Dendritic cell treated with granulocyte-macrophage colony-stimulating factor and Interleukin-4, amounts not matched to agents 40 ng/mL and 50 ng/mL, for 4 days (primary cell): ENCODE data around the gene RAPGEF3.

Source experiments
- H3K27ac Mint-ChIP-seq: one replicate; pipeline ENCODE4 v1.8.0; 2022; ENCODE audit warnings: mild to moderate bottlenecking, mixed read lengths
- H3K27me3 Mint-ChIP-seq: one replicate; pipeline ENCODE4 v1.8.0; 2022; ENCODE audit warnings: mild to moderate bottlenecking, mixed read lengths
- H3K36me3 Mint-ChIP-seq: one replicate; pipeline ENCODE4 v1.8.0; 2022; ENCODE audit warnings: low read depth, mixed read lengths
- H3K4me1 Mint-ChIP-seq: one replicate; pipeline ENCODE4 v1.8.0; 2022; ENCODE audit warnings: low read depth, mixed read lengths
- H3K4me3 Mint-ChIP-seq: one replicate; pipeline ENCODE4 v1.8.0; 2022; ENCODE audit warnings: mild to moderate bottlenecking, moderate library complexity, mixed read lengths
- H3K9me3 Mint-ChIP-seq: one replicate; pipeline ENCODE4 v1.8.0; 2022; ENCODE audit warnings: mixed read lengths
- intact Hi-C: fragments of 100-400 bp; cut with micrococcal nuclease; formaldehyde crosslinking; loops from one replicate; pipeline ENCODE4 v1.15.0; 2022

The RAPGEF3 gene

GRCh38 chr12:47689215-47689614 lies 69.5 kb downstream of the RAPGEF3 start:
- Mint-ChIP-seq H3K4me3 (no peak overlapping the region), H3K36me3 (peaks cover 44% of the 10 kb centered on the region), H3K27ac (no peak overlapping the region), H3K9me3 (no peaks in the 10 kb centered on the region), H3K4me1 (no peaks in the 10 kb centered on the region), H3K27me3 (no peaks in the 10 kb centered on the region)
- intact Hi-C loops, result loop anchor here (5.0 kb wide), 1 partner anchor 657 kb away; no protein-coding TSS in a partner anchor

GRCh38 chr12:47687636-47688035 lies 71.0 kb downstream of the RAPGEF3 start:
- intact Hi-C loops, result loop anchor here (2.0 to 5.0 kb wide), 2 partner anchors 37 to 655 kb away; no protein-coding TSS in a partner anchor
- peaks cover 43% of the 10 kb centered on the region for H3K36me3 Mint-ChIP-seq
- no peaks in the 10 kb centered on the region for H3K4me1 Mint-ChIP-seq
- H3K27me3 Mint-ChIP-seq, result no peaks in the 10 kb centered on the region
- H3K27ac Mint-ChIP-seq, result no peak overlapping the region
- H3K4me3 Mint-ChIP-seq, result no peak overlapping the region
- H3K9me3 Mint-ChIP-seq, result no peaks in the 10 kb centered on the region

GRCh38 chr12:47686645-47687240 lies 71.9 kb downstream of the RAPGEF3 start:
- intact Hi-C loops, result loop anchor here (2.0 to 5.0 kb wide), 2 partner anchors 36 to 654 kb away; no protein-coding TSS in a partner anchor
- no peaks in the 10 kb centered on the region for H3K4me1 Mint-ChIP-seq
- no peaks in the 10 kb centered on the region for H3K9me3 Mint-ChIP-seq
- peaks cover 41% of the 10 kb centered on the region for H3K36me3 Mint-ChIP-seq
- H3K4me3 Mint-ChIP-seq, result no peak overlapping the region
- H3K27ac Mint-ChIP-seq, result no peak overlapping the region
- H3K27me3 Mint-ChIP-seq, result no peaks in the 10 kb centered on the region
